ENCODE measurements around the gene WIPF2.

- TF ChIP-seq CTCF (conservative IDR thresholded peaks at IDR 0.05 in 1 of 2, IDR thresholded peaks at IDR 0.05 in 1 of 2; ENCODE audit: extremely low read depth in 1 of 2, insufficient read depth in 1 of 2, low read depth in 1 of 2, low read length in 2 of 2) (no peak), EZH2 (IDR thresholded peaks at IDR 0.05; ENCODE audit: borderline replicate concordance, low read length) (no peak)
Observed at GRCh38 chr17:40286473-40286872, 67.4 kb downstream of the WIPF2 start.

All from mammary epithelial cell (primary cell).